Endothelial cell of umbilical vein (primary cell): ENCODE data around the gene TMEM131.

Experiments used
- EZH2 ChIP-seq: IDR thresholded peaks from 2 replicates; pipeline ENCODE4 v1.6.1; 2012; ENCODE audit warnings: borderline replicate concordance, low read depth, mild to moderate bottlenecking, moderate library complexity, low read length, inconsistent platforms; ENCODE audit not compliant: severe bottlenecking
- JUN ChIP-seq: IDR thresholded peaks from 2 replicates; pipeline ENCODE4 v1.6.1; 2011; ENCODE audit warnings: borderline replicate concordance, low read depth; ENCODE audit not compliant: insufficient read length, insufficient read depth
- POLR2A ChIP-seq: IDR thresholded peaks from 2 replicates; pipeline ENCODE4 v1.6.1; 2012; ENCODE audit warnings: low read depth, mild to moderate bottlenecking, control low read depth, low read length
- TF ChIP-seq, protein P1 (sequence below), 2 donors: IDR thresholded peaks; 1 replicate in 1 of 2; 2 replicates in 1 of 2; pipeline ENCODE4 v1.5.1; 2011; ENCODE audit warnings: low read length in 2 of 2, mild to moderate bottlenecking in 2 of 2, moderate library complexity in 2 of 2, control low read depth in 1 of 2, inconsistent platforms in 1 of 2, low read depth in 1 of 2; ENCODE audit not compliant: insufficient read depth in 1 of 2; ENCODE audit errors: extremely low read depth in 1 of 2
- TF ChIP-seq, protein P2 (sequence below): IDR thresholded peaks from 2 replicates; pipeline ENCODE4 v1.6.1; 2011; ENCODE audit not compliant: insufficient read depth, insufficient read length

DNA sequence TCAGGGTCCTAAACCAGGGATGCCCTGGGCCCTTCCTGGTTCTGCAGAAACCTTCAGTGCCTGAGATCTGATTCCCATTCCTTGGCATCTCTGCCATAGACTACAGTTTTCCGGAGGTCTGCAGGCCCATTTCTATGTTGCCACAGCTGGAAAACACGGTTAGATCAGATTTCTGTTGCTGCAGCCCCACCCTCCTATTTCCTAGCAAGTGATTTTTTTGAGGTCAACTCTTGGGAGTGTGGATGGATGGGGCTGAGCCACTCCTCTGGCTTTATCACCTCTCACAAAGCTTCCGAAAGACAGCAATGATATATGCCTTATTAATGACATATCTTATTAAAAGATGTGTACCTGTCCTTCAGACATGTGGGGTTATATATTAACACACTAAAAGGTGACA, 226.0 kb downstream of the TMEM131 start:
- TF ChIP-seq, protein P1, sequence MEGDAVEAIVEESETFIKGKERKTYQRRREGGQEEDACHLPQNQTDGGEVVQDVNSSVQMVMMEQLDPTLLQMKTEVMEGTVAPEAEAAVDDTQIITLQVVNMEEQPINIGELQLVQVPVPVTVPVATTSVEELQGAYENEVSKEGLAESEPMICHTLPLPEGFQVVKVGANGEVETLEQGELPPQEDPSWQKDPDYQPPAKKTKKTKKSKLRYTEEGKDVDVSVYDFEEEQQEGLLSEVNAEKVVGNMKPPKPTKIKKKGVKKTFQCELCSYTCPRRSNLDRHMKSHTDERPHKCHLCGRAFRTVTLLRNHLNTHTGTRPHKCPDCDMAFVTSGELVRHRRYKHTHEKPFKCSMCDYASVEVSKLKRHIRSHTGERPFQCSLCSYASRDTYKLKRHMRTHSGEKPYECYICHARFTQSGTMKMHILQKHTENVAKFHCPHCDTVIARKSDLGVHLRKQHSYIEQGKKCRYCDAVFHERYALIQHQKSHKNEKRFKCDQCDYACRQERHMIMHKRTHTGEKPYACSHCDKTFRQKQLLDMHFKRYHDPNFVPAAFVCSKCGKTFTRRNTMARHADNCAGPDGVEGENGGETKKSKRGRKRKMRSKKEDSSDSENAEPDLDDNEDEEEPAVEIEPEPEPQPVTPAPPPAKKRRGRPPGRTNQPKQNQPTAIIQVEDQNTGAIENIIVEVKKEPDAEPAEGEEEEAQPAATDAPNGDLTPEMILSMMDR (IDR thresholded peaks at IDR 0.05; ENCODE audit: extremely low read depth in 1 of 2, insufficient read depth in 1 of 2, low read depth in 1 of 2, low read length in 2 of 2): no peak
- no peak for TF ChIP-seq POLR2A
- no peak for TF ChIP-seq JUN
- no peak for TF ChIP-seq EZH2
- TF ChIP-seq, protein P2, sequence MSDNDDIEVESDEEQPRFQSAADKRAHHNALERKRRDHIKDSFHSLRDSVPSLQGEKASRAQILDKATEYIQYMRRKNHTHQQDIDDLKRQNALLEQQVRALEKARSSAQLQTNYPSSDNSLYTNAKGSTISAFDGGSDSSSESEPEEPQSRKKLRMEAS: no peak
